ENCODE data around the gene C16orf92.
"Not testable (repeated sequence)": the region's sequence is repeated elsewhere in the genome, so short reads cannot be mapped to it uniquely, and the experiment has no call there.

Gene C16orf92

DNA sequence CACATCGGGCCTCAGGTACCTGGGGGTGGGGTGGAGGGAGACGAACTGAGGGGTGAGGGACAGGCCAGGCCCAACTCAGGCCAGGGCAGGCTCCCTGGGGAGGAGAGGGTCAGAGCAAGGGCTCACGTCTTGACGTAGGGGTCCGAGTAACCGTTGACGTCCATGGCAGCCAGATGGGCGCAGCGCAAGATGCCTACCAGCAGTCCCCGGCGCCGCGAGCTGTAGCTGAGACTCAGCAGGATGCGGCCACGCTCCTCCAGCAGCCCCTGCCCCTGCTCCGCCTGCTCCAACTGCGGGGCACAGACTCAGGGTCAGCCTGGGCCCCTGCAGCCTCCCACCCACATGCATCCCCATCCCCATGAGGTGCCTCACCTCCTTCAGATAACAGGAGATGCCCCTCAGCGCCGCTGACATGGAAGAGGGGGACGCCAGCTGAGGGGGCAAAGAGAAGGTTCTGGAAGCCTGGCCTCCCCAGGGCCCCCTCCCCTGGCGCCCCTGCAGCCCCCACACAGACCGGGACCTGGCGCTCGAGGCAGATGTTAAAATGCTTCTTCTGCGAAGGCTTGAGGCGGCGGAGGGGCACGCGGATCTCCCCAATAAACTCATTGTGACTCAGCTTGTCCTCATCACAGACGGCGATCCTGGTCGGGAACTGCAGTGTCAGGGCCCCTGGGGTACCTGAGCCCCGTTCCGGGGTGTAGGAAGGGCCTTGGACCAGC is 16.2 kb upstream of the C16orf92 start:
- Mint-ChIP-seq H3K4me1 (ENCODE audit: low read depth) (peaks cover 13% of the 10 kb centered on the region), H3K4me3 (no peak overlapping the region), H3K9me3 (no peaks in the 10 kb centered on the region), H3K27me3 (peaks cover 26% of the 10 kb centered on the region), H3K27ac (no peak overlapping the region), H3K36me3 (ENCODE audit: low read depth) (peaks cover 38% of the 10 kb centered on the region)
- no peak for DNase-seq

GRCh38 chr16:30007378-30007895 is 15.6 kb upstream of the C16orf92 start:
- Mint-ChIP-seq H3K4me1 (ENCODE audit: low read depth) (peaks cover 12% of the 10 kb centered on the region), H3K36me3 (ENCODE audit: low read depth) (peaks cover 32% of the 10 kb centered on the region), H3K27me3 (peaks cover 32% of the 10 kb centered on the region), H3K4me3 (no peak overlapping the region), H3K9me3 (no peaks in the 10 kb centered on the region), H3K27ac (no peak overlapping the region)
- no peak for DNase-seq

- Mint-ChIP-seq H3K9me3 (no peaks in the 10 kb centered on the region), H3K36me3 (ENCODE audit: low read depth) (peaks cover 16% of the 10 kb centered on the region), H3K27ac (no peak overlapping the region), H3K4me1 (ENCODE audit: low read depth) (peaks cover 12% of the 10 kb centered on the region), H3K4me3 (no peak overlapping the region), H3K27me3 (peaks cover 34% of the 10 kb centered on the region)
- DNase-seq = no peak
Observed at GRCh38 chr16:30009085-30009862, 13.7 kb upstream of the C16orf92 start.

DNA sequence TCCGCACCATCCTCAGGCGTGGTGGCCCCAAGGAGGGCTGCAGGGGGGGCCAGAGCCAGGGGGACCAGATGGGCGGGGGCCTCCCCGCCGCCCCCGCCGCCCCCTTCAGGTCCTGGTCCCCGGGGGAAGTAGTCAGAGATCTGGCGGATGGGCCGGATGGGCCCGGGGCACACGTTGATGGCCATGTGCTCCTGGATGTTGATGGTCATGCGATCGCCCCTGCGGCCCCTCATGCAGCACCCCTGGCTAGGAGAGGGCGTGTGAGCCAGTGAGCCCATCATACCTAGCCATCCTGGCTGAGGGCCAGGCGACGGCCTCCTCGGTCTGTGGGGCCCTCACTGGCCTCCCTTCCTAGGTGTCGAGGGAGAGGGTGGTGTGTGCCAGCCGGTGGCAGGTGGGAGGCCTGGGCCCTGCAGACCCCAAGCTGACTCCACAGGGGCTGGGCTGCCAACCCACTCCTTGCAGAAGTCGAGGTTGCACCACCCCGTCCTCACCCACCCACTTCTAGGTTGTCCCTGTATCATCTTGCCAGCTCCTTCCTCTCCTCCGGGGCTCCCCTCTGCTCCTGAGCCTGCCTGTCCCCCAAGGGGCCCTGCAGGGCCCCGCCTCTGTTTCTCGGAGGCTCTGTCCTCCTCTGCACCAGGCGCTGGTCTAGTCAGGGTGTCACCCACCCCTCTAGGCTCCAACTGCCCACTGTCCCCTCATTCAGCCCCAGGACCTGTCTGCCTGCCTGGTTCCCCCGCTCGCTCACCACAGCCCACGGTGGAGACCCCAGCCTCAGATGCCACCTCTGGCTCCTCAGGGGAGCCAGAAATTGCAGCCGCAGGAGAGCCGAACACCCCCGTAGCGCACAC is 12.8 kb upstream of the C16orf92 start:
- H3K36me3 Mint-ChIP-seq (ENCODE audit: low read depth) = peaks cover 13% of the 10 kb centered on the region
- H3K27ac Mint-ChIP-seq = peak overlapping the region; percentile 69
- no peaks in the 10 kb centered on the region for H3K9me3 Mint-ChIP-seq
- H3K27me3 Mint-ChIP-seq = peaks cover 34% of the 10 kb centered on the region
- H3K4me3 Mint-ChIP-seq = peak overlapping the region; percentile 72
- DNase-seq = no peak
- peaks cover 12% of the 10 kb centered on the region for H3K4me1 Mint-ChIP-seq (ENCODE audit: low read depth)

- DNase-seq = peak; percentile 65
- Mint-ChIP-seq H3K27me3 (peaks cover 34% of the 10 kb centered on the region), H3K4me3 (peak within 1 kb of the TSS; percentile 75), H3K36me3 (ENCODE audit: low read depth) (peaks cover 6% of the 10 kb centered on the region), H3K4me1 (ENCODE audit: low read depth) (peaks cover 12% of the 10 kb centered on the region), H3K27ac (peak within 1 kb of the TSS; percentile 69), H3K9me3 (no peaks in the 10 kb centered on the region)
Observed at GRCh38 chr16:30010844-30011713, 11.9 kb upstream of the C16orf92 start, which contains the start of gene DOC2A. Gene DOC2A (minus strand): TSS chr16:30011027. CDS start chr16:30010222, 805 bp downstream.

DNA sequence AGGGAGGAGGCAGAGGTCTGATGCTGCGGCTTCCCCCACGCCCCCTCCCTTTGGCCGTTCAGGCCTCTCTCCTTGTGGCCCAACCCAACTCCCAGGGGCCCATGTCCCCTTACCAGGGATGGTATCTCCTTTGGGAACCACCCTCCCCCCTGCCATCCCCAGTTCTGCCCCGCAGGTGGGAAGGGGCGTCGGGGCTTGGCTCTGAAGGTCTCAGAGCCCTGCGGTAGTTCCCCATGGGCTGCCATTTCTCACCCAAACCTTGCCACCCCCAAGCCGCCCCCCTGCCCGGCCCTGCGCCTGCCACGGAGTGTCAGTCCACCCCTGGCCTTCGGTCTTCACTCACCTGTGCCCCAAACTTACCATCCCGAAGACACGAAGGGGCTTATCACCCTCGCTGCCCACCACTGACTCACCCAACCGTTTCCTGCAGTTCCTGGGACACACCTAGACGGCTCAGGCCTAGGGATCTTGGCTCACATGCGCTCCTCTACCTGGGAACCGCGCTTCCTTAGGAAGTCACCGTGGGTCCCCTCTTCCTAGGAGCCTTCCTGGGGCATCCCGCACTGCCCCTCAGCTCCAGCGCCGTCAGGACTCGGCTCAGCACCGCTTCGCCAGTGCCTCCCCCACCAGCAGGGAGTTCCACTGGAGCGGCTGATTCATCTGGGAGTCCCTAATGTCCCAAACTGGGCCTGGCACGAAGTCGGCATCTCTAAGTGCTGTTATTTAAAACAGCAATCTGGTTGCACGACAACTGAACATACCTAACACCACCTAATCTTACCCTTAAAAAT is 11.1 kb upstream of the C16orf92 start:
- H3K36me3 Mint-ChIP-seq (ENCODE audit: low read depth) = peaks cover 3% of the 10 kb centered on the region
- H3K27me3 Mint-ChIP-seq = peaks cover 34% of the 10 kb centered on the region
- no peaks in the 10 kb centered on the region for H3K9me3 Mint-ChIP-seq
- H3K27ac Mint-ChIP-seq = peak overlapping the region; percentile 77
- peak overlapping the region; percentile 75 for H3K4me3 Mint-ChIP-seq
- no peak for DNase-seq
- H3K4me1 Mint-ChIP-seq (ENCODE audit: low read depth) = peaks cover 12% of the 10 kb centered on the region

- peaks cover 34% of the 10 kb centered on the region for H3K27me3 Mint-ChIP-seq
- H3K9me3 Mint-ChIP-seq; H3K27ac Mint-ChIP-seq; H3K4me3 Mint-ChIP-seq; H3K36me3 Mint-ChIP-seq (ENCODE audit: low read depth); DNase-seq: not testable (repeated sequence)
- peaks cover 12% of the 10 kb centered on the region for H3K4me1 Mint-ChIP-seq (ENCODE audit: low read depth)
Observed at GRCh38 chr16:30012598-30012997, 10.4 kb upstream of the C16orf92 start.

GRCh38 chr16:30015450-30015849 is 7.5 kb upstream of the C16orf92 start:
- H3K9me3 Mint-ChIP-seq; H3K36me3 Mint-ChIP-seq (ENCODE audit: low read depth); H3K4me3 Mint-ChIP-seq; H3K27ac Mint-ChIP-seq; DNase-seq; H3K4me1 Mint-ChIP-seq (ENCODE audit: low read depth): not testable (repeated sequence)
- H3K27me3 Mint-ChIP-seq = peaks cover 14% of the 10 kb centered on the region

- no peak overlapping the region for H3K27ac Mint-ChIP-seq
- no peaks in the 10 kb centered on the region for H3K9me3 Mint-ChIP-seq
- H3K36me3 Mint-ChIP-seq (ENCODE audit: low read depth) = no peaks in the 10 kb centered on the region
- H3K27me3 Mint-ChIP-seq = peaks cover 16% of the 10 kb centered on the region
- DNase-seq = no peak
- peaks cover 11% of the 10 kb centered on the region for H3K4me1 Mint-ChIP-seq (ENCODE audit: low read depth)
- no peak overlapping the region for H3K4me3 Mint-ChIP-seq
Observed at GRCh38 chr16:30016555-30017276, 6.3 kb upstream of the C16orf92 start.

GRCh38 chr16:30017277-30017656 is 5.7 kb upstream of the C16orf92 start:
- no peaks in the 10 kb centered on the region for H3K36me3 Mint-ChIP-seq (ENCODE audit: low read depth)
- H3K27ac Mint-ChIP-seq = no peak overlapping the region
- H3K9me3 Mint-ChIP-seq = no peaks in the 10 kb centered on the region
- peaks cover 11% of the 10 kb centered on the region for H3K27me3 Mint-ChIP-seq
- no peak for DNase-seq
- H3K4me3 Mint-ChIP-seq = no peak overlapping the region
- peaks cover 8% of the 10 kb centered on the region for H3K4me1 Mint-ChIP-seq (ENCODE audit: low read depth)

- H3K4me3 Mint-ChIP-seq; H3K27ac Mint-ChIP-seq; DNase-seq; H3K36me3 Mint-ChIP-seq (ENCODE audit: low read depth); H3K27me3 Mint-ChIP-seq; H3K4me1 Mint-ChIP-seq (ENCODE audit: low read depth); H3K9me3 Mint-ChIP-seq: not testable (repeated sequence)
Observed at GRCh38 chr16:30017937-30018336, 5.1 kb upstream of the C16orf92 start.

DNA sequence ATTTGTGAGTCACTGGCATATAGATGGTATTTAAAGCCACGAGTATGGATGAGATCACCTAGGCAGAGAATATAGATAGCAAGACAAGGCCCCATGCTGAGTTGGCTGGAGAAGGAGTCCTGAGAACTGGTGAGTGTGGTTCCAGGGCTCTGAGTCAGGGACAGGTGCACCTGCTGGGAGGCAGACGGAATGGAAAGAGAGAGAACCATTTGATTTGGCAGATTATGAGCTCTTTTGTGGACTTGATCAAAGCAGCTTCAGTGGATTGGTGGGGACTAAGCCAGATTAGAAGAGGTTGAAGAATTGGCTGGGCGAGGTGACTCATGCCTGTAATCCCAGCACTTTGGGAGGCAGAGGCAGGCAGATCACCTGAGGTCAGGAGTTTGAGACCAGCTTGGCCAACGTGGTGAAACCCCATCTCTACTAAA is 4.3 kb upstream of the C16orf92 start:
- Mint-ChIP-seq H3K9me3 (no peaks in the 10 kb centered on the region), H3K36me3 (ENCODE audit: low read depth) (no peaks in the 10 kb centered on the region), H3K27ac (no peak overlapping the region), H3K4me3 (no peak overlapping the region), H3K4me1 (ENCODE audit: low read depth) (peaks cover 8% of the 10 kb centered on the region), H3K27me3 (peaks cover 7% of the 10 kb centered on the region)
- DNase-seq = no peak
